SK-N-MC (cell line): ENCODE data around the gene ZBTB20.

Experiments used
- EZH2 ChIP-seq: fragments of 200-600 bp; sonication (generic); IDR thresholded peaks from one replicate; pipeline ENCODE4 v1.6.1; 2017; ENCODE audit warnings: antibody characterized with exemption
- FOXP2 ChIP-seq: optimal IDR thresholded peaks from 2 replicates; pipeline ENCODE3; 2011; ENCODE audit warnings: mild to moderate bottlenecking, moderate library complexity; ENCODE audit not compliant: insufficient read depth; ENCODE audit errors: extremely low read length, control extremely low read depth
- POLR2AphosphoS5 ChIP-seq: IDR thresholded peaks from 2 replicates; pipeline ENCODE4 v1.6.1; 2012; ENCODE audit warnings: mild to moderate bottlenecking, low read depth, low read length, borderline replicate concordance

DNA sequence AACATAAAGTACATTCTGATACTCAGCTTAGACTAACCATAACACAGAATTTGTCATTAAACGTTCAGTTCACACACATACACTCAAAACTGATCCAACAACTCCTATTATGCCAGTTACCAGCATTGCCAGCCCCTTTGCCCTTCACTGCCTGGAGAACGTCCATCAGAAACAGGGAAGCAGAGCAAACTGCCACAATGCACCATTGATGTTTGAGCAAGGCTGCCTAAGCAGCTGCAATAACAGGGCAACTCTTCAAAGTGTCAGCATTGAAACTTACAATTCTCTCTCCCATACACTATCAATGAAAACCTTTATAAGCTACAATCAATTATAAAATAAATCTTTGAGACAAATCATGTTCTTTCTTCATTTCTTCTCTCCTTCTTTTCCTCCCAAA is 85.1 kb downstream of the ZBTB20 start:
- no peak for TF ChIP-seq EZH2
- TF ChIP-seq POLR2AphosphoS5: no peak
- no peak for TF ChIP-seq FOXP2
